ENCODE data around the gene CEACAM20. TPM values are rescaled to one million over a fixed set of nuclear protein-coding genes. Genes with fewer than 3 reads are reported as not detected.

The CEACAM20 gene
- 0.03 to 0.05 TPM (median 0.05 TPM) in 3 of 5 replicates, not detected in the others for total RNA-seq (2022; extraction: Qiagen RNA extraction)

GRCh38 chr19:44529536-44529935 is at the start of gene CEACAM20:
CEACAM20 (minus strand) TSS chr19:44529675; CDS start chr19:44529509, 166 bp downstream.

GRCh38 chr19:44499962-44500949 is 29.2 kb downstream of the CEACAM20 start, which contains the start of gene ZNF180:
ZNF180 (minus strand) TSS chr19:44500522; CDS start chr19:44497334, 3,188 bp downstream.

Other genes starting within 250 kb of the CEACAM20 start
- gene ZNF235, start 224.7 kb downstream of the CEACAM20 start, total RNA-seq (2022; extraction: Qiagen RNA extraction), result 2.6 to 3.4 TPM (median 2.8 TPM) in 5 replicates
- gene ZNF112, start 173.0 kb downstream of the CEACAM20 start, total RNA-seq (2022; extraction: Qiagen RNA extraction), result 1.6 to 2.3 TPM (median 1.8 TPM) in 5 replicates
- 1.6 to 2.3 TPM (median 2.1 TPM) in 5 replicates for gene ZNF285, start 128.1 kb downstream of the CEACAM20 start, total RNA-seq (2022; extraction: Qiagen RNA extraction)
- 2.3 to 3.2 TPM (median 2.3 TPM) in 5 replicates for gene ZNF229, start 81.2 kb downstream of the CEACAM20 start, total RNA-seq (2022; extraction: Qiagen RNA extraction)
- gene ZNF180, start 29.2 kb downstream of the CEACAM20 start, total RNA-seq (2022; extraction: Qiagen RNA extraction), result 7.3 to 9.2 TPM (median 7.5 TPM) in 5 replicates
- 0.36 to 0.67 TPM (median 0.42 TPM) in 5 replicates for gene IGSF23, start 83.9 kb upstream of the CEACAM20 start, total RNA-seq (2022; extraction: Qiagen RNA extraction)
- 107 to 123 TPM (median 118 TPM) in 5 replicates for gene PVR, start 114.2 kb upstream of the CEACAM20 start, total RNA-seq (2022; extraction: Qiagen RNA extraction)
- 7.7 to 12.3 TPM (median 9.2 TPM) in 5 replicates for gene CEACAM19, start 141.8 kb upstream of the CEACAM20 start, total RNA-seq (2022; extraction: Qiagen RNA extraction)
- 0.03 to 0.13 TPM (median 0.11 TPM) in 5 replicates for gene CEACAM16, start 169.5 kb upstream of the CEACAM20 start, total RNA-seq (2022; extraction: Qiagen RNA extraction)
- 30.5 to 57.6 TPM (median 56.5 TPM) in 5 replicates for gene BCL3, start 219.0 kb upstream of the CEACAM20 start, total RNA-seq (2022; extraction: Qiagen RNA extraction)
- 0.06 TPM in 1 of 5 replicates, not detected in the others for gene CBLC, start 248.2 kb upstream of the CEACAM20 start, total RNA-seq (2022; extraction: Qiagen RNA extraction)

Data from A549 treated with AZD2906 at 1 μM for 4 hours (cell line).